Ovary (tissue), 9 donors: ENCODE measurements around the gene GPR152. TPM values are rescaled to one million over a fixed set of nuclear protein-coding genes. Genes with fewer than 3 reads are reported as not detected.

ENCODE experiments used
- DNase-seq, 5 donors: peaks; one replicate each; pipeline ENCODE4 v3.0.0-alpha.2; 2019 to 2020
- H3K27ac ChIP-seq, 2 donors: fragments of 200-600 bp; one replicate each; pipeline versions ENCODE4 v1.5.1 to v1.8.0; 2019 to 2022
- H3K27me3 ChIP-seq: fragments of 200-600 bp; one replicate; pipeline ENCODE4 v1.8.0; 2022
- H3K36me3 ChIP-seq: fragments of 200-600 bp; sonication (generic); one replicate; pipeline ENCODE4 v1.5.1; 2019
- H3K4me1 ChIP-seq: one replicate; pipeline ENCODE4 v1.8.1; 2013; ENCODE audit warnings: mild to moderate bottlenecking, moderate library complexity; ENCODE audit not compliant: insufficient read depth
- H3K4me3 ChIP-seq: fragments of 200-600 bp; sonication (generic); one replicate; pipeline ENCODE4 v1.5.1; 2017
- H3K9me3 ChIP-seq, 2 donors: fragments of 200-600 bp in 1 of 2; sonication (generic) in 1 of 2; one replicate each; pipeline versions ENCODE4 v1.5.1 to v1.8.1; 2013 to 2019; ENCODE audit warnings: mild to moderate bottlenecking in 1 of 2, moderate library complexity in 1 of 2
- CTCF ChIP-seq, 3 donors: fragments of 450-650 bp in 2 of 3; fragments of 200-600 bp in 1 of 3; IDR thresholded peaks; one replicate each; pipeline versions ENCODE4 v1.5.1 to v1.8.0; 2016 to 2022; ENCODE audit warnings: antibody characterized with exemption in 3 of 3, mild to moderate bottlenecking in 1 of 3
- EP300 ChIP-seq: sonication (generic); formaldehyde crosslinking; IDR thresholded peaks from one replicate; pipeline ENCODE4 v1.6.1; 2017; ENCODE audit warnings: antibody characterized with exemption
- POLR2A ChIP-seq: fragments of 450-650 bp; IDR thresholded peaks from one replicate; pipeline ENCODE4 v1.6.1; 2017; ENCODE audit warnings: antibody characterized with exemption, mild to moderate bottlenecking, moderate library complexity
- WGBS, 3 donors: extraction: QIAGEN DNeasy Blood & Tissue Kit in 1 of 3; methylation state at CpG; one replicate each; pipeline versions ENCODE4 v1.1.5 to v1.1.7; 2013 to 2017; 5-methylcytosine and 5-hydroxymethylcytosine counted together
- intact Hi-C, 4 donors: fragments of 100-400 bp; cut with DNase I; formaldehyde crosslinking; loops; one replicate each; pipeline versions ENCODE4 v1.11.0 to v1.15.1; 2022 to 2023
- polyA plus RNA-seq, 2 donors: library from polyadenylated mRNA; stranded (reverse); fragments of 200-250 nt in 1 of 2; fragments of 350-450 nt in 1 of 2; fragmentation: Illumina TruSeq in 1 of 2; extraction: RNeasy Lipid Tissue Mini Kit (QIAGEN cat#74804) in 1 of 2; gene quantifications; one replicate each; pipeline ENCODE4 v1.2.3, GENCODE V29; 2013 to 2014
- total RNA-seq, 7 donors: library from RNA; depleted of rRNA in 2 of 7; stranded (reverse); fragments of >200 nt in 2 of 7; fragmentation: NEBNext Ultra II Directional in 3 of 7; extraction: Animal tissue kit (Norgen Biotek cat#: 25700) in 3 of 7; gene quantifications; one replicate each; pipeline versions ENCODE4 v1.1.0 to v1.2.4, GENCODE V29; 2016 to 2023
- donor health status: DM: no; HTN: no; CAD: no; lungs with moderate emphysema.
- donor health status: DM: no; HTN: no; CAD: no.
- donor health status: Bipolar disorder and iron deficiency.
- donor health status: DM: yes; HTN: yes; CAD: no.
- donor health status: DM: no; HTN: no; CAD: no.
- donor health status: DM: yes; HTN: yes; CAD: no.

GPR152 gene
- total and polyA plus RNA-seq, 9 donors = 0.15 TPM; not detected in 8

DNA sequence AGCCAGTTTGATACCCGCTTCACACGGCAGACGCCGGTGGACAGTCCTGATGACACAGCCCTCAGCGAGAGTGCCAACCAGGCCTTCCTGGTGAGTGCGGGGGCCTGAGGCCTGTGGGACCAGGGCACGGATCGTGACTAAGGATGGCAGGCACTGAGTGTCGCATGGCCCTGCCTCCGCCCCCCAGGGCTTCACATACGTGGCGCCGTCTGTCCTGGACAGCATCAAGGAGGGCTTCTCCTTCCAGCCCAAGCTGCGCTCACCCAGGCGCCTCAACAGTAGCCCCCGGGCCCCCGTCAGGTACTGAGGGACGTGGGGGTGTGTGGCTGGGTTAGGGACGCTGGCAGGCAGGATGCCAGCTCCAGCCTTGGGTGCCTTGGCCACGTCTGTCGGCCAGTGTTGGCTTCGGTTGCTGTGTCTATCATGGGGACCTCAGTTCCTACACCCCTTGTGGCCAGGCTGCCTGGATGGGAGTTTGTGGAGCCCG, 18.1 kb downstream of the GPR152 start:
- Histone ChIP-seq H3K27me3 (no peaks in the 10 kb centered on the region), H3K4me3 (no peak overlapping the region), H3K9me3 (no peaks in the 10 kb centered on the region), H3K4me1 (no peaks in the 10 kb centered on the region), H3K36me3 (no peaks in the 10 kb centered on the region), H3K27ac (no peak overlapping the region)
- intact Hi-C loops = loop anchor here in 1 of 4 donors (5.0 kb wide), 1 partner anchor 1297 kb away; no protein-coding TSS in a partner anchor
- TF ChIP-seq CTCF (IDR thresholded peaks at IDR 0.05) = no peak
- no peak for TF ChIP-seq EP300
- TF ChIP-seq POLR2A = no peak
- WGBS, 3 donors = 77 to 85% (median 79%) methylated on average over 23 of the region's 23 CpGs
- DNase-seq = no peak

- WGBS, 3 donors = 81 to 86% (median 84%) methylated on average over 22 of the region's 22 CpGs
- Histone ChIP-seq H3K9me3 (no peaks in the 10 kb centered on the region), H3K4me3 (no peak overlapping the region), H3K4me1 (peaks cover 2% of the 10 kb centered on the region), H3K27ac (no peak overlapping the region), H3K36me3 (no peaks in the 10 kb centered on the region), H3K27me3 (no peaks in the 10 kb centered on the region)
- intact Hi-C loops = loop anchor here in 1 of 4 donors (5.0 kb wide), 1 partner anchor 1296 kb away; no protein-coding TSS in a partner anchor
- TF ChIP-seq POLR2A (no peak), EP300 (no peak), CTCF (IDR thresholded peaks at IDR 0.05) (no peak)
- DNase-seq = no peak
Observed at GRCh38 chr11:67433536-67434394, 18.8 kb downstream of the GPR152 start.

DNA sequence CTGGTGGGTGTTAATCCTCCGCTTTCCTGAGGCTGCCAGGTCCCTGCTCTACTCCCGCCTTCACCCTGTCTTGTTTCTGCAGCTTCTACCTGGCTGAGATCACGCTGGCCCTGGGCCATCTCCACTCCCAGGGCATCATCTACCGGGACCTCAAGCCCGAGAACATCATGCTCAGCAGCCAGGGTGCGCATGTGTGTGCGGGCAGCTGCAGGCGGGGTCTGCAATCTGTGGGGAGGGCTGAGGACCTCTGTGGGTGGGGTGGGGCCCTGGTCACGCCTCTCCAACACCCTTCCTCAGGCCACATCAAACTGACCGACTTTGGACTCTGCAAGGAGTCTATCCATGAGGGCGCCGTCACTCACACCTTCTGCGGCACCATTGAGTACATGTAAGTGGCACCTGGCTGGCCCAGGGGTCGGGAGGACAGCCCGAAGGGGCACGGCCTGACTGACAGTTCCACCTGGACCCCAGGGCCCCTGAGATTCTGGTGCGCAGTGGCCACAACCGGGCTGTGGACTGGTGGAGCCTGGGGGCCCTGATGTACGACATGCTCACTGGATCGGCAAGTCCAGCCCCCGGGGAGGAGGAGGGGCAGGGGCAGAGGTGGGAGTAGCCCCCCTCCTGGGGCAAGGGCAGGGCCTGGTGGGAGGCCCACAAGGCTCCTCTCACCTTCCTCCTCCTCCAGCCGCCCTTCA, 19.7 kb downstream of the GPR152 start:
- intact Hi-C loops = loop anchor here in 1 of 4 donors (5.0 kb wide), 1 partner anchor 1296 kb away; no protein-coding TSS in a partner anchor
- WGBS, 3 donors = 84 to 86% (median 86%) methylated on average over 22 of the region's 22 CpGs
- Histone ChIP-seq H3K27ac (no peak overlapping the region), H3K9me3 (no peaks in the 10 kb centered on the region), H3K4me3 (no peak overlapping the region), H3K27me3 (no peaks in the 10 kb centered on the region), H3K36me3 (no peaks in the 10 kb centered on the region), H3K4me1 (peaks cover 2% of the 10 kb centered on the region)
- no peak for DNase-seq
- no peak for TF ChIP-seq CTCF (IDR thresholded peaks at IDR 0.05)
- TF ChIP-seq EP300 = no peak

DNA sequence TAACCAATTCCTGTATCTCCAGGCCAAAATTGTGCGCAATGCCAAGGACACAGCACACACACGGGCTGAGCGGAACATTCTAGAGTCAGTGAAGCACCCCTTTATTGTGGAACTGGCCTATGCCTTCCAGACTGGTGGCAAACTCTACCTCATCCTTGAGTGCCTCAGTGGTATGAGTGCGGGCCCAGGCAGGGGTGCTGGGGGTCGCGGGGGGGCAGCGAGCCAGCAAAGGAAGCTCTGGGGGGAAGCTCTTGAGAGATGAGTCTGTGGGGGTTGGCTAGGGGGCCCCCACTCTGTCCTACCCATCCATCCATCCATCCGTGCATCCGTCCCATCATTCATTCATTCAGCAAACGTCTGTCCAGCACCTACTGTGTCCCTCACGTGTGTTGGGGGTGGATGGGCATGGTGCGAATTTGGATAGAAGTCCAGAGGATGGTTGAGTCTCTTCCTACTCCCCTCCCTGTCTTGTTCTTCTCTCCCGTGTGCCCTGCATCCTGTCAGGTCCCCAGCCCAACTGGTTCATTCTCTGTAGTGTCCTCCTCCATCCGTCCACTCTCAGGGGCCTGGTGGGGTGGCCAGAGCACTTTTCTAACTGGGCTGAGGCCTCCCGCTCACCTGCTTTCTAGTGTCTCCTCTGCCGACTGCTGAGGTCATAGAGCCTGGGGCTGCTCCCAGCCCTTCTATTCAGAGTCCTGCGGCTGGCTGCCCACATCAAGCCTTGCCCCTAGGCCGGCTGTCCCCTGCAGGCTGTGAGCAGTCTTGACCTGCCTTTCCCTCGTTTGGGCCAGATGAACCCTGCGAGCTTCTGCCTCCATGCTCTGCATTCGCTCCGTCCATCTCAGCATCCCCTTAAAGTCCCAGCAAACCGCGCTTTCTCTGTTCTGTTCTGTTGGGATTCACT, 20.9 kb downstream of the GPR152 start:
- 87 to 92% (median 90%) methylated on average over 22 to 24 of the region's 24 CpGs for WGBS, 3 donors
- H3K36me3 ChIP-seq = no peaks in the 10 kb centered on the region
- H3K27ac ChIP-seq = no peak overlapping the region
- peaks cover 5% of the 10 kb centered on the region for H3K4me1 ChIP-seq
- H3K9me3 ChIP-seq = no peaks in the 10 kb centered on the region
- DNase-seq = peak in 1 of 5 donors; percentile 34
- intact Hi-C loops = loop anchor here in 1 of 4 donors (5.0 kb wide), 1 partner anchor 1294 kb away; no protein-coding TSS in a partner anchor
- no peak overlapping the region for H3K4me3 ChIP-seq
- TF ChIP-seq CTCF (IDR thresholded peaks at IDR 0.05) (no peak), EP300 (no peak), POLR2A (no peak)
- no peaks in the 10 kb centered on the region for H3K27me3 ChIP-seq
